Breast epithelium (tissue), 3 donors: ENCODE measurements around the gene INPP5F.

Source experiments
- POLR2A ChIP-seq: fragments of 450-650 bp; IDR thresholded peaks from one replicate; pipeline ENCODE4 v1.6.1; 2016; ENCODE audit warnings: antibody characterized with exemption, mild to moderate bottlenecking, moderate library complexity
- POLR2AphosphoS5 ChIP-seq, 3 donors: sonication (generic); formaldehyde crosslinking; IDR thresholded peaks; one replicate each; pipeline ENCODE4 v1.6.1; 2017; ENCODE audit warnings: antibody characterized with exemption in 3 of 3
- TF ChIP-seq, protein P1 (sequence below), 3 donors: fragments of 450-650 bp; IDR thresholded peaks; one replicate each; pipeline ENCODE4 v1.5.1; 2016 to 2017; ENCODE audit warnings: antibody characterized with exemption in 3 of 3, mild to moderate bottlenecking in 3 of 3, moderate library complexity in 3 of 3

DNA sequence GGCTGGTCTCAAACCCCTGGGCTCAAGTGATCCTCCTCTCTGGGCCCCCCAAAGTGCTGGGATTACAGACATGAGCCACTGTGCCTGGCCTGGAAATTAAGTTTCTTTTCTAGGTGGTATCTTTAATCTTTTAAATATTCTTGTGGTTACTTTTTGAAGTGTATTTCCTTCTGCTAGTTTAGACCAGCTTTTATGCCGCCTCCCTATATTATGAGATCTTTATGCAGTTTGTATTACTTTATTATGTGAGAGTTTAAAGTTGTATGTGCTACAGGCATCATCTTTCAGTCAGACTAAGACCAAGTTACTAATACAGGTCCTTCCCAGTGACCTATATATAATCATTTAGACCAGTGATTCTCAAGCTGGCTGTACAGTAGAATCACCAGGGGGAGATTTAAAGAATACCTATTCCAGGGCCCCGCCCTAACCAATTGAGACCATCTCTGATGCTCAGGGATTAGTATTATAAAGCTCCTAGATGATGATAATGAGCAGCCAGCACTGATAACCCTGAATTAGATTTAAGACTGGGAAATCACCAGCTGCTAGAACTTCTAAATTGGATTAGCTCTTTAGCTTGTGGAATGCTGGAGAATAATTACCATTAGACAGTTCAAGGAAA lies 11.3 kb downstream of the INPP5F start:
- TF ChIP-seq, protein P1, sequence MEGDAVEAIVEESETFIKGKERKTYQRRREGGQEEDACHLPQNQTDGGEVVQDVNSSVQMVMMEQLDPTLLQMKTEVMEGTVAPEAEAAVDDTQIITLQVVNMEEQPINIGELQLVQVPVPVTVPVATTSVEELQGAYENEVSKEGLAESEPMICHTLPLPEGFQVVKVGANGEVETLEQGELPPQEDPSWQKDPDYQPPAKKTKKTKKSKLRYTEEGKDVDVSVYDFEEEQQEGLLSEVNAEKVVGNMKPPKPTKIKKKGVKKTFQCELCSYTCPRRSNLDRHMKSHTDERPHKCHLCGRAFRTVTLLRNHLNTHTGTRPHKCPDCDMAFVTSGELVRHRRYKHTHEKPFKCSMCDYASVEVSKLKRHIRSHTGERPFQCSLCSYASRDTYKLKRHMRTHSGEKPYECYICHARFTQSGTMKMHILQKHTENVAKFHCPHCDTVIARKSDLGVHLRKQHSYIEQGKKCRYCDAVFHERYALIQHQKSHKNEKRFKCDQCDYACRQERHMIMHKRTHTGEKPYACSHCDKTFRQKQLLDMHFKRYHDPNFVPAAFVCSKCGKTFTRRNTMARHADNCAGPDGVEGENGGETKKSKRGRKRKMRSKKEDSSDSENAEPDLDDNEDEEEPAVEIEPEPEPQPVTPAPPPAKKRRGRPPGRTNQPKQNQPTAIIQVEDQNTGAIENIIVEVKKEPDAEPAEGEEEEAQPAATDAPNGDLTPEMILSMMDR (IDR thresholded peaks at IDR 0.05) = no peak
- TF ChIP-seq POLR2A (no peak), POLR2AphosphoS5 (IDR thresholded peaks at IDR 0.05) (no peak)
